Large intestine (tissue), 3 donors: Measurements from ENCODE around the gene DISC1. TPM values are rescaled to one million over a fixed set of nuclear protein-coding genes. Genes with fewer than 3 reads are reported as not detected.

ENCODE experiments used
- DNase-seq, 2 donors: peaks; one replicate each; pipeline versions ENCODE4 v3.0.0 to v3.0.0-alpha.2; 2013
- H3K27ac ChIP-seq: one replicate; pipeline ENCODE4 v1.5.1; 2013; ENCODE audit warnings: low read length
- H3K27me3 ChIP-seq: 2 replicates; pipeline ENCODE4 v1.6.1; 2013; ENCODE audit warnings: low read length; ENCODE audit not compliant: control insufficient read depth, insufficient read depth
- H3K36me3 ChIP-seq: 2 replicates; pipeline ENCODE4 v1.6.1; 2013; ENCODE audit warnings: low read length; ENCODE audit not compliant: control insufficient read depth, insufficient read depth
- H3K4me1 ChIP-seq: one replicate; pipeline ENCODE4 v1.6.1; 2013; ENCODE audit warnings: low read length; ENCODE audit not compliant: control insufficient read depth, insufficient read depth
- H3K4me3 ChIP-seq: one replicate; pipeline ENCODE4 v1.5.1; 2013; ENCODE audit warnings: low read length
- H3K9me3 ChIP-seq: one replicate; pipeline ENCODE4 v1.6.1; 2013; ENCODE audit warnings: mild to moderate bottlenecking, low read depth, low read length, moderate library complexity; ENCODE audit not compliant: control insufficient read depth
- WGBS: methylation state at CpG from one replicate; pipeline ENCODE4 v1.1.5; 2013; ENCODE audit warnings: low lambda C conversion rate; ENCODE audit not compliant: insufficient coverage; 5-methylcytosine and 5-hydroxymethylcytosine counted together
- polyA plus RNA-seq: library from polyadenylated mRNA; unstranded; fragments of 120-200 nt; gene quantifications from one replicate; pipeline ENCODE4 v1.2.1, GENCODE V29; 2013

Gene DISC1
- polyA plus RNA-seq, 1 donor: 2.4 TPM

GRCh38 chr1:231808990-231809389, 182.4 kb downstream of the DISC1 start:
- H3K36me3 ChIP-seq: no peaks in the 10 kb centered on the region
- H3K4me1 ChIP-seq: no peaks in the 10 kb centered on the region
- WGBS: 50% methylated on average over 1 of the region's 2 CpGs
- H3K9me3 ChIP-seq: no peaks in the 10 kb centered on the region
- no peaks in the 10 kb centered on the region for H3K27me3 ChIP-seq
- H3K27ac ChIP-seq: no peak overlapping the region
- DNase-seq: no peak
- H3K4me3 ChIP-seq: no peak overlapping the region

- no peak for DNase-seq
- no peaks in the 10 kb centered on the region for H3K4me1 ChIP-seq
- no peaks in the 10 kb centered on the region for H3K9me3 ChIP-seq
- no CpG with 5 or more reads among the region's 6 CpGs for WGBS
- H3K36me3 ChIP-seq: no peaks in the 10 kb centered on the region
- H3K4me3 ChIP-seq: no peak overlapping the region
- H3K27ac ChIP-seq: no peak overlapping the region
- H3K27me3 ChIP-seq: no peaks in the 10 kb centered on the region
Measured at GRCh38 chr1:231810415-231810814, 183.8 kb downstream of the DISC1 start.

- H3K9me3 ChIP-seq: no peaks in the 10 kb centered on the region
- no peak for DNase-seq
- no peaks in the 10 kb centered on the region for H3K27me3 ChIP-seq
- H3K4me1 ChIP-seq: no peaks in the 10 kb centered on the region
- H3K27ac ChIP-seq: no peak overlapping the region
- no peak overlapping the region for H3K4me3 ChIP-seq
- H3K36me3 ChIP-seq: no peaks in the 10 kb centered on the region
- WGBS: 94% methylated on average over 2 of the region's 2 CpGs
Measured at GRCh38 chr1:231814021-231814420, 187.4 kb downstream of the DISC1 start.

GRCh38 chr1:231814521-231814920, 187.9 kb downstream of the DISC1 start:
- Histone ChIP-seq H3K9me3 (no peaks in the 10 kb centered on the region), H3K4me3 (no peak overlapping the region), H3K27ac (no peak overlapping the region), H3K4me1 (no peaks in the 10 kb centered on the region), H3K27me3 (no peaks in the 10 kb centered on the region), H3K36me3 (no peaks in the 10 kb centered on the region)
- DNase-seq: no peak
- WGBS: no CpG with 5 or more reads among the region's 4 CpGs

- no peaks in the 10 kb centered on the region for H3K27me3 ChIP-seq
- H3K36me3 ChIP-seq: no peaks in the 10 kb centered on the region
- no peak overlapping the region for H3K27ac ChIP-seq
- no peak for DNase-seq
- H3K9me3 ChIP-seq: no peaks in the 10 kb centered on the region
- H3K4me3 ChIP-seq: no peak overlapping the region
- no CpG with 5 or more reads among the region's 2 CpGs for WGBS
- no peaks in the 10 kb centered on the region for H3K4me1 ChIP-seq
Measured at GRCh38 chr1:231817801-231818200, 191.2 kb downstream of the DISC1 start.

- no peak for DNase-seq
- no CpG with 5 or more reads among the region's 6 CpGs for WGBS
- H3K27me3 ChIP-seq: no peaks in the 10 kb centered on the region
- H3K4me1 ChIP-seq: no peaks in the 10 kb centered on the region
- no peaks in the 10 kb centered on the region for H3K36me3 ChIP-seq
- H3K4me3 ChIP-seq: no peak overlapping the region
- H3K9me3 ChIP-seq: no peaks in the 10 kb centered on the region
- no peak overlapping the region for H3K27ac ChIP-seq
Measured at GRCh38 chr1:231818337-231818736, 191.7 kb downstream of the DISC1 start.

- H3K9me3 ChIP-seq: no peaks in the 10 kb centered on the region
- no peaks in the 10 kb centered on the region for H3K4me1 ChIP-seq
- DNase-seq: no peak
- H3K4me3 ChIP-seq: no peak overlapping the region
- no peak overlapping the region for H3K27ac ChIP-seq
- 34% methylated on average over 3 of the region's 3 CpGs for WGBS
- no peaks in the 10 kb centered on the region for H3K36me3 ChIP-seq
- no peaks in the 10 kb centered on the region for H3K27me3 ChIP-seq
Measured at GRCh38 chr1:231821281-231821680, 194.7 kb downstream of the DISC1 start.

GRCh38 chr1:231822041-231822440, 195.5 kb downstream of the DISC1 start:
- no peak for DNase-seq
- Histone ChIP-seq H3K9me3 (no peaks in the 10 kb centered on the region), H3K36me3 (no peaks in the 10 kb centered on the region), H3K27ac (no peak overlapping the region), H3K27me3 (no peaks in the 10 kb centered on the region), H3K4me1 (no peaks in the 10 kb centered on the region), H3K4me3 (no peak overlapping the region)
- 100% methylated on average over 2 of the region's 6 CpGs for WGBS

- H3K9me3 ChIP-seq: no peaks in the 10 kb centered on the region
- H3K27ac ChIP-seq: no peak overlapping the region
- H3K4me1 ChIP-seq: no peaks in the 10 kb centered on the region
- no CpG with 5 or more reads among the region's 1 CpG for WGBS
- no peaks in the 10 kb centered on the region for H3K27me3 ChIP-seq
- H3K36me3 ChIP-seq: no peaks in the 10 kb centered on the region
- DNase-seq: no peak
- no peak overlapping the region for H3K4me3 ChIP-seq
Measured at GRCh38 chr1:231826566-231826965, 200.0 kb downstream of the DISC1 start.

- Histone ChIP-seq H3K36me3 (no peaks in the 10 kb centered on the region), H3K27ac (no peak overlapping the region), H3K9me3 (no peaks in the 10 kb centered on the region), H3K4me3 (no peak overlapping the region), H3K27me3 (no peaks in the 10 kb centered on the region), H3K4me1 (no peaks in the 10 kb centered on the region)
- WGBS: no CpG with 5 or more reads among the region's 2 CpGs
- no peak for DNase-seq
Measured at GRCh38 chr1:231827337-231828105, 200.9 kb downstream of the DISC1 start.
